GM23338 (cell line): ENCODE results near the gene CYB5R4. TPM values are rescaled to one million over a fixed set of nuclear protein-coding genes. Genes with fewer than 3 reads are reported as not detected.

Source experiments
- ATAC-seq: fragments of 200-7000 bp; cut with Tn5 transposase; 3 replicates; pipeline ENCODE4 v1.9.1; 2020
- DNase-seq: peaks from one replicate; pipeline ENCODE4 v3.0.0-alpha.2; 2015; ENCODE audit warnings: low spot score
- H2AFZ ChIP-seq: fragments of 200-600 bp; sonication (generic); 2 replicates; pipeline ENCODE4 v1.8.0; 2016; ENCODE audit warnings: antibody characterized with exemption, mild to moderate bottlenecking, moderate library complexity
- H3F3A ChIP-seq: fragments of 200-600 bp; sonication (generic); replicated peaks from 2 replicates; pipeline ENCODE4 v1.8.0; 2017; ENCODE audit warnings: antibody characterized with exemption, mixed run types, low read depth
- H3K27ac ChIP-seq: fragments of 200-600 bp; sonication (generic); 2 replicates; pipeline ENCODE4 v1.6.1; 2016; ENCODE audit warnings: low read depth
- H3K27me3 ChIP-seq: fragments of 200-600 bp; sonication (generic); 2 replicates; pipeline ENCODE4 v1.8.0; 2016; ENCODE audit warnings: mild to moderate bottlenecking, mixed run types, moderate library complexity; ENCODE audit not compliant: insufficient read depth
- H3K36me3 ChIP-seq: fragments of 200-600 bp; sonication (generic); 2 replicates; pipeline ENCODE4 v1.8.0; 2016; ENCODE audit warnings: mild to moderate bottlenecking; ENCODE audit not compliant: insufficient read depth
- H3K4me1 ChIP-seq: fragments of 200-600 bp; sonication (generic); 2 replicates; pipeline ENCODE4 v1.8.0; 2016; ENCODE audit warnings: mild to moderate bottlenecking, moderate library complexity; ENCODE audit not compliant: insufficient read depth
- H3K4me2 ChIP-seq: fragments of 200-600 bp; sonication (generic); 2 replicates; pipeline ENCODE4 v1.7.1; 2017; ENCODE audit warnings: mixed run types
- H3K4me3 ChIP-seq: fragments of 200-600 bp; sonication (generic); 2 replicates; pipeline ENCODE4 v1.6.1; 2016; ENCODE audit warnings: mixed run types
- H3K79me2 ChIP-seq: fragments of 200-600 bp; sonication (generic); replicated peaks from 2 replicates; pipeline ENCODE4 v1.8.0; 2017; ENCODE audit warnings: mild to moderate bottlenecking; ENCODE audit not compliant: insufficient read depth
- H3K9me2 ChIP-seq: fragments of 200-600 bp; sonication (generic); 2 replicates; pipeline ENCODE4 v1.8.0; 2017; ENCODE audit not compliant: insufficient read depth
- H4K20me1 ChIP-seq: fragments of 200-600 bp; sonication (generic); replicated peaks from 2 replicates; pipeline ENCODE4 v1.8.0; 2017; ENCODE audit warnings: mild to moderate bottlenecking; ENCODE audit not compliant: insufficient read depth
- H3K27ac Mint-ChIP-seq: 2 replicates; pipeline ENCODE4 v1.8.0; 2020; ENCODE audit warnings: inconsistent platforms, mild to moderate bottlenecking, moderate library complexity, mixed read lengths
- H3K27me3 Mint-ChIP-seq: 3 replicates; pipeline ENCODE4 v1.8.0; 2022; ENCODE audit warnings: low read depth, mild to moderate bottlenecking, moderate library complexity, mixed read lengths, inconsistent platforms; ENCODE audit not compliant: insufficient read depth, poor library complexity
- H3K36me3 Mint-ChIP-seq: 3 replicates; pipeline ENCODE4 v1.8.0; 2021; ENCODE audit warnings: low read depth, mild to moderate bottlenecking, inconsistent platforms, moderate library complexity, mixed read lengths
- H3K4me1 Mint-ChIP-seq: 3 replicates; pipeline ENCODE4 v1.8.0; 2020; ENCODE audit warnings: mild to moderate bottlenecking, inconsistent platforms, mixed read lengths
- H3K4me3 Mint-ChIP-seq: 3 replicates; pipeline ENCODE4 v1.8.0; 2021; ENCODE audit warnings: moderate library complexity, mild to moderate bottlenecking, inconsistent platforms, mixed read lengths
- H3K9me3 Mint-ChIP-seq: 3 replicates; pipeline ENCODE4 v1.8.0; 2020; ENCODE audit warnings: moderate library complexity, mild to moderate bottlenecking, inconsistent platforms, mixed read lengths
- CREB1 ChIP-seq: fragments of 250-450 bp; sonication (Bioruptor Pico); IDR thresholded peaks from 2 replicates; pipeline ENCODE4 v1.5.0; 2020; ENCODE audit warnings: low read depth, mild to moderate bottlenecking, moderate library complexity
- ETS1 ChIP-seq: IDR thresholded peaks from 2 replicates; pipeline ENCODE4 v1.6.1; 2016; ENCODE audit warnings: antibody characterized with exemption
- EZH2 ChIP-seq: fragments of 200-600 bp; sonication (generic); IDR thresholded peaks from one replicate; pipeline ENCODE4 v1.8.0; 2017; ENCODE audit warnings: antibody characterized with exemption, mild to moderate bottlenecking, low read depth; ENCODE audit not compliant: unreplicated experiment
- EZH2phosphoT487 ChIP-seq: fragments of 200-600 bp; sonication (generic); IDR thresholded peaks from one replicate; pipeline ENCODE4 v1.8.1; 2018; ENCODE audit warnings: antibody characterized with exemption; ENCODE audit not compliant: unreplicated experiment
- JUNB ChIP-seq: IDR thresholded peaks from one replicate; pipeline ENCODE4 v1.6.1; 2016; ENCODE audit warnings: antibody characterized with exemption; ENCODE audit not compliant: unreplicated experiment
- NANOG ChIP-seq: IDR thresholded peaks from 2 replicates; pipeline ENCODE4 v1.6.1; 2016; ENCODE audit warnings: antibody characterized with exemption, borderline replicate concordance
- POLR2AphosphoS5 ChIP-seq: IDR thresholded peaks from 2 replicates; pipeline ENCODE4 v1.6.1; 2016; ENCODE audit warnings: antibody characterized with exemption, low read depth
- STAT1 ChIP-seq: IDR thresholded peaks from one replicate; pipeline ENCODE4 v1.6.1; 2016; ENCODE audit warnings: antibody characterized with exemption; ENCODE audit not compliant: unreplicated experiment
- ZNF114 ChIP-seq: fragments of 250-450 bp; sonication (Bioruptor Pico); IDR thresholded peaks from 2 replicates; pipeline ENCODE4 v1.5.0; 2020; ENCODE audit warnings: mild to moderate bottlenecking, moderate library complexity
- ZNF331 ChIP-seq: fragments of 250-450 bp; sonication (Bioruptor Pico); IDR thresholded peaks from 2 replicates; pipeline ENCODE4 v1.5.0; 2020; ENCODE audit warnings: low read depth, mild to moderate bottlenecking, moderate library complexity
- polyA plus RNA-seq: library from polyadenylated mRNA; unstranded; fragments of >200 nt; fragmentation: Nextera tagmentation; extraction: Ambion mirVana; gene quantifications from 2 replicates; pipeline ENCODE4 v1.2.1, GENCODE V29; 2016
- total RNA-seq: library from RNA; depleted of rRNA; stranded (reverse); fragments of >200 nt; shearing (Covaris generic); gene quantifications from 2 replicates; pipeline ENCODE4 v1.2.3, GENCODE V29; 2014
- TF ChIP-seq, protein P1 (sequence below): fragments of 250-450 bp; sonication (Bioruptor Pico); IDR thresholded peaks from 2 replicates; pipeline ENCODE4 v1.5.0; 2020; ENCODE audit warnings: mild to moderate bottlenecking, moderate library complexity
- TF ChIP-seq, protein P2 (sequence below): IDR thresholded peaks from one replicate; pipeline ENCODE4 v1.6.1; 2018; ENCODE audit warnings: antibody characterized with exemption; ENCODE audit not compliant: unreplicated experiment
- TF ChIP-seq, protein P3 (sequence below), 2 experiments: fragments of 200-600 bp in 1 of 2; sonication (generic) in 1 of 2; conservative IDR thresholded peaks; 2 replicates each; pipeline versions ENCODE4 v1.5.1 to v1.6.1; 2016 to 2017; ENCODE audit warnings: antibody characterized with exemption in 2 of 2, low read depth in 2 of 2, mild to moderate bottlenecking in 2 of 2, moderate library complexity in 1 of 2

Gene CYB5R4
- total and polyA plus RNA-seq, 2 experiments from 2014 or later, result 8.9 to 17.2 TPM

- peak overlapping the region; percentile 79; the same call in 1 of the 2 replicates for H3K4me3 ChIP-seq
- H3K27me3 Mint-ChIP-seq, result peaks cover 31% of the 10 kb centered on the region
- peak overlapping the region; percentile 92 for H3K4me2 ChIP-seq
- TF ChIP-seq, protein P1, sequence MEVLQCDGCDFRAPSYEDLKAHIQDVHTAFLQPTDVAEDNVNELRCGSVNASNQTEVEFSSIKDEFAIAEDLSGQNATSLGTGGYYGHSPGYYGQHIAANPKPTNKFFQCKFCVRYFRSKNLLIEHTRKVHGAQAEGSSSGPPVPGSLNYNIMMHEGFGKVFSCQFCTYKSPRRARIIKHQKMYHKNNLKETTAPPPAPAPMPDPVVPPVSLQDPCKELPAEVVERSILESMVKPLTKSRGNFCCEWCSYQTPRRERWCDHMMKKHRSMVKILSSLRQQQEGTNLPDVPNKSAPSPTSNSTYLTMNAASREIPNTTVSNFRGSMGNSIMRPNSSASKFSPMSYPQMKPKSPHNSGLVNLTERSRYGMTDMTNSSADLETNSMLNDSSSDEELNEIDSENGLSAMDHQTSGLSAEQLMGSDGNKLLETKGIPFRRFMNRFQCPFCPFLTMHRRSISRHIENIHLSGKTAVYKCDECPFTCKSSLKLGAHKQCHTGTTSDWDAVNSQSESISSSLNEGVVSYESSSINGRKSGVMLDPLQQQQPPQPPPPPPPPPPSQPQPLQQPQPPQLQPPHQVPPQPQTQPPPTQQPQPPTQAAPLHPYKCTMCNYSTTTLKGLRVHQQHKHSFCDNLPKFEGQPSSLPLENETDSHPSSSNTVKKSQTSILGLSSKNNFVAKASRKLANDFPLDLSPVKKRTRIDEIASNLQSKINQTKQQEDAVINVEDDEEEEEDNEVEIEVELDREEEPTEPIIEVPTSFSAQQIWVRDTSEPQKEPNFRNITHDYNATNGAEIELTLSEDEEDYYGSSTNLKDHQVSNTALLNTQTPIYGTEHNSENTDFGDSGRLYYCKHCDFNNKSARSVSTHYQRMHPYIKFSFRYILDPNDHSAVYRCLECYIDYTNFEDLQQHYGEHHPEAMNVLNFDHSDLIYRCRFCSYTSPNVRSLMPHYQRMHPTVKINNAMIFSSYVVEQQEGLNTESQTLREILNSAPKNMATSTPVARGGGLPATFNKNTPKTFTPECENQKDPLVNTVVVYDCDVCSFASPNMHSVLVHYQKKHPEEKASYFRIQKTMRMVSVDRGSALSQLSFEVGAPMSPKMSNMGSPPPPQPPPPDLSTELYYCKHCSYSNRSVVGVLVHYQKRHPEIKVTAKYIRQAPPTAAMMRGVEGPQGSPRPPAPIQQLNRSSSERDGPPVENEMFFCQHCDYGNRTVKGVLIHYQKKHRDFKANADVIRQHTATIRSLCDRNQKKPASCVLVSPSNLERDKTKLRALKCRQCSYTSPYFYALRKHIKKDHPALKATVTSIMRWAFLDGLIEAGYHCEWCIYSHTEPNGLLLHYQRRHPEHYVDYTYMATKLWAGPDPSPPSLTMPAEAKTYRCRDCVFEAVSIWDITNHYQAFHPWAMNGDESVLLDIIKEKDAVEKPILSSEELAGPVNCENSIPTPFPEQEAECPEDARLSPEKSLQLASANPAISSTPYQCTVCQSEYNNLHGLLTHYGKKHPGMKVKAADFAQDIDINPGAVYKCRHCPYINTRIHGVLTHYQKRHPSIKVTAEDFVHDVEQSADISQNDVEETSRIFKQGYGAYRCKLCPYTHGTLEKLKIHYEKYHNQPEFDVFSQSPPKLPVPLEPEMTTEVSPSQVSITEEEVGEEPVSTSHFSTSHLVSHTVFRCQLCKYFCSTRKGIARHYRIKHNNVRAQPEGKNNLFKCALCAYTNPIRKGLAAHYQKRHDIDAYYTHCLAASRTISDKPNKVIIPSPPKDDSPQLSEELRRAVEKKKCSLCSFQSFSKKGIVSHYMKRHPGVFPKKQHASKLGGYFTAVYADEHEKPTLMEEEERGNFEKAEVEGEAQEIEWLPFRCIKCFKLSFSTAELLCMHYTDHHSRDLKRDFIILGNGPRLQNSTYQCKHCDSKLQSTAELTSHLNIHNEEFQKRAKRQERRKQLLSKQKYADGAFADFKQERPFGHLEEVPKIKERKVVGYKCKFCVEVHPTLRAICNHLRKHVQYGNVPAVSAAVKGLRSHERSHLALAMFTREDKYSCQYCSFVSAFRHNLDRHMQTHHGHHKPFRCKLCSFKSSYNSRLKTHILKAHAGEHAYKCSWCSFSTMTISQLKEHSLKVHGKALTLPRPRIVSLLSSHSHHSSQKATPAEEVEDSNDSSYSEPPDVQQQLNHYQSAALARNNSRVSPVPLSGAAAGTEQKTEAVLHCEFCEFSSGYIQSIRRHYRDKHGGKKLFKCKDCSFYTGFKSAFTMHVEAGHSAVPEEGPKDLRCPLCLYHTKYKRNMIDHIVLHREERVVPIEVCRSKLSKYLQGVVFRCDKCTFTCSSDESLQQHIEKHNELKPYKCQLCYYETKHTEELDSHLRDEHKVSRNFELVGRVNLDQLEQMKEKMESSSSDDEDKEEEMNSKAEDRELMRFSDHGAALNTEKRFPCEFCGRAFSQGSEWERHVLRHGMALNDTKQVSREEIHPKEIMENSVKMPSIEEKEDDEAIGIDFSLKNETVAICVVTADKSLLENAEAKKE, result no peak
- no peak for TF ChIP-seq ZNF114 (CRISPR knock-in tag)
- no peak for TF ChIP-seq EZH2phosphoT487
- TF ChIP-seq ETS1, result no peak
- TF ChIP-seq ZNF331 (CRISPR knock-in tag), result no peak
- no peak for TF ChIP-seq NANOG
- TF ChIP-seq, protein P2, sequence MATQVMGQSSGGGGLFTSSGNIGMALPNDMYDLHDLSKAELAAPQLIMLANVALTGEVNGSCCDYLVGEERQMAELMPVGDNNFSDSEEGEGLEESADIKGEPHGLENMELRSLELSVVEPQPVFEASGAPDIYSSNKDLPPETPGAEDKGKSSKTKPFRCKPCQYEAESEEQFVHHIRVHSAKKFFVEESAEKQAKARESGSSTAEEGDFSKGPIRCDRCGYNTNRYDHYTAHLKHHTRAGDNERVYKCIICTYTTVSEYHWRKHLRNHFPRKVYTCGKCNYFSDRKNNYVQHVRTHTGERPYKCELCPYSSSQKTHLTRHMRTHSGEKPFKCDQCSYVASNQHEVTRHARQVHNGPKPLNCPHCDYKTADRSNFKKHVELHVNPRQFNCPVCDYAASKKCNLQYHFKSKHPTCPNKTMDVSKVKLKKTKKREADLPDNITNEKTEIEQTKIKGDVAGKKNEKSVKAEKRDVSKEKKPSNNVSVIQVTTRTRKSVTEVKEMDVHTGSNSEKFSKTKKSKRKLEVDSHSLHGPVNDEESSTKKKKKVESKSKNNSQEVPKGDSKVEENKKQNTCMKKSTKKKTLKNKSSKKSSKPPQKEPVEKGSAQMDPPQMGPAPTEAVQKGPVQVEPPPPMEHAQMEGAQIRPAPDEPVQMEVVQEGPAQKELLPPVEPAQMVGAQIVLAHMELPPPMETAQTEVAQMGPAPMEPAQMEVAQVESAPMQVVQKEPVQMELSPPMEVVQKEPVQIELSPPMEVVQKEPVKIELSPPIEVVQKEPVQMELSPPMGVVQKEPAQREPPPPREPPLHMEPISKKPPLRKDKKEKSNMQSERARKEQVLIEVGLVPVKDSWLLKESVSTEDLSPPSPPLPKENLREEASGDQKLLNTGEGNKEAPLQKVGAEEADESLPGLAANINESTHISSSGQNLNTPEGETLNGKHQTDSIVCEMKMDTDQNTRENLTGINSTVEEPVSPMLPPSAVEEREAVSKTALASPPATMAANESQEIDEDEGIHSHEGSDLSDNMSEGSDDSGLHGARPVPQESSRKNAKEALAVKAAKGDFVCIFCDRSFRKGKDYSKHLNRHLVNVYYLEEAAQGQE, result no peak
- TF ChIP-seq JUNB, result no peak
- TF ChIP-seq POLR2AphosphoS5, result no peak
- TF ChIP-seq, protein P3, sequence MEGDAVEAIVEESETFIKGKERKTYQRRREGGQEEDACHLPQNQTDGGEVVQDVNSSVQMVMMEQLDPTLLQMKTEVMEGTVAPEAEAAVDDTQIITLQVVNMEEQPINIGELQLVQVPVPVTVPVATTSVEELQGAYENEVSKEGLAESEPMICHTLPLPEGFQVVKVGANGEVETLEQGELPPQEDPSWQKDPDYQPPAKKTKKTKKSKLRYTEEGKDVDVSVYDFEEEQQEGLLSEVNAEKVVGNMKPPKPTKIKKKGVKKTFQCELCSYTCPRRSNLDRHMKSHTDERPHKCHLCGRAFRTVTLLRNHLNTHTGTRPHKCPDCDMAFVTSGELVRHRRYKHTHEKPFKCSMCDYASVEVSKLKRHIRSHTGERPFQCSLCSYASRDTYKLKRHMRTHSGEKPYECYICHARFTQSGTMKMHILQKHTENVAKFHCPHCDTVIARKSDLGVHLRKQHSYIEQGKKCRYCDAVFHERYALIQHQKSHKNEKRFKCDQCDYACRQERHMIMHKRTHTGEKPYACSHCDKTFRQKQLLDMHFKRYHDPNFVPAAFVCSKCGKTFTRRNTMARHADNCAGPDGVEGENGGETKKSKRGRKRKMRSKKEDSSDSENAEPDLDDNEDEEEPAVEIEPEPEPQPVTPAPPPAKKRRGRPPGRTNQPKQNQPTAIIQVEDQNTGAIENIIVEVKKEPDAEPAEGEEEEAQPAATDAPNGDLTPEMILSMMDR (conservative IDR thresholded peaks at IDR 0.05; ENCODE audit: low read depth in 2 of 2), result no peak
- TF ChIP-seq STAT1, result no peak
- TF ChIP-seq EZH2, result no peak
- TF ChIP-seq CREB1 (CRISPR knock-in tag), result no peak
- no peaks in the 10 kb centered on the region for H3K9me3 Mint-ChIP-seq
- no peaks in the 10 kb centered on the region for H3K79me2 ChIP-seq
- no peaks in the 10 kb centered on the region for H4K20me1 ChIP-seq
- peaks cover 16% of the 10 kb centered on the region for H3K4me1 Mint-ChIP-seq
- no peaks in the 10 kb centered on the region for H3K36me3 ChIP-seq
- H3K27me3 ChIP-seq, result peaks cover 49% of the 10 kb centered on the region
- DNase-seq, result no peak
- H2AFZ ChIP-seq, result no peak overlapping the region
- H3F3A ChIP-seq, result no peaks in the 10 kb centered on the region
- no peak overlapping the region; the same call in 2 of the 3 replicates for H3K4me3 Mint-ChIP-seq
- ATAC-seq, result no peak
- no peak overlapping the region for H3K27ac Mint-ChIP-seq
- H3K27ac ChIP-seq, result no peak overlapping the region
- 0 out of 2 replicates have a peak, but pooled peaks cover 12% of the 10 kb centered on the region for H3K4me1 ChIP-seq
- H3K36me3 Mint-ChIP-seq, result no peaks in the 10 kb centered on the region
- no peaks in the 10 kb centered on the region for H3K9me2 ChIP-seq
Observed at GRCh38 chr6:83854766-83855165, 4.7 kb upstream of the CYB5R4 start.
